ENCODE data around the gene PCDHB6.
"Not testable (repeated sequence)": the region's sequence is repeated elsewhere in the genome, so short reads cannot be mapped to it uniquely, and the experiment has no call there.

- TF ChIP-seq, protein P1, sequence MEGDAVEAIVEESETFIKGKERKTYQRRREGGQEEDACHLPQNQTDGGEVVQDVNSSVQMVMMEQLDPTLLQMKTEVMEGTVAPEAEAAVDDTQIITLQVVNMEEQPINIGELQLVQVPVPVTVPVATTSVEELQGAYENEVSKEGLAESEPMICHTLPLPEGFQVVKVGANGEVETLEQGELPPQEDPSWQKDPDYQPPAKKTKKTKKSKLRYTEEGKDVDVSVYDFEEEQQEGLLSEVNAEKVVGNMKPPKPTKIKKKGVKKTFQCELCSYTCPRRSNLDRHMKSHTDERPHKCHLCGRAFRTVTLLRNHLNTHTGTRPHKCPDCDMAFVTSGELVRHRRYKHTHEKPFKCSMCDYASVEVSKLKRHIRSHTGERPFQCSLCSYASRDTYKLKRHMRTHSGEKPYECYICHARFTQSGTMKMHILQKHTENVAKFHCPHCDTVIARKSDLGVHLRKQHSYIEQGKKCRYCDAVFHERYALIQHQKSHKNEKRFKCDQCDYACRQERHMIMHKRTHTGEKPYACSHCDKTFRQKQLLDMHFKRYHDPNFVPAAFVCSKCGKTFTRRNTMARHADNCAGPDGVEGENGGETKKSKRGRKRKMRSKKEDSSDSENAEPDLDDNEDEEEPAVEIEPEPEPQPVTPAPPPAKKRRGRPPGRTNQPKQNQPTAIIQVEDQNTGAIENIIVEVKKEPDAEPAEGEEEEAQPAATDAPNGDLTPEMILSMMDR (conservative IDR thresholded peaks at IDR 0.05; ENCODE audit: low read length): not testable (repeated sequence)
- TF ChIP-seq EZH2phosphoT487 (IDR thresholded peaks at IDR 0.05; ENCODE audit: borderline replicate concordance, low read depth, low read length): not testable (repeated sequence)
These were observed 47.8 kb upstream of the PCDHB6 start for GRCh38 chr5:141102070-141102469.

Data from OCI-LY7 (cell line).